ENCODE measurements around the gene SEMA5B. TPM values are rescaled to one million over a fixed set of nuclear protein-coding genes. Genes with fewer than 3 reads are reported as not detected.

Gene SEMA5B
- total and polyA plus RNA-seq, 2 of the 4 experiments (the other 2 are of a cell fraction) = not detected

DNA sequence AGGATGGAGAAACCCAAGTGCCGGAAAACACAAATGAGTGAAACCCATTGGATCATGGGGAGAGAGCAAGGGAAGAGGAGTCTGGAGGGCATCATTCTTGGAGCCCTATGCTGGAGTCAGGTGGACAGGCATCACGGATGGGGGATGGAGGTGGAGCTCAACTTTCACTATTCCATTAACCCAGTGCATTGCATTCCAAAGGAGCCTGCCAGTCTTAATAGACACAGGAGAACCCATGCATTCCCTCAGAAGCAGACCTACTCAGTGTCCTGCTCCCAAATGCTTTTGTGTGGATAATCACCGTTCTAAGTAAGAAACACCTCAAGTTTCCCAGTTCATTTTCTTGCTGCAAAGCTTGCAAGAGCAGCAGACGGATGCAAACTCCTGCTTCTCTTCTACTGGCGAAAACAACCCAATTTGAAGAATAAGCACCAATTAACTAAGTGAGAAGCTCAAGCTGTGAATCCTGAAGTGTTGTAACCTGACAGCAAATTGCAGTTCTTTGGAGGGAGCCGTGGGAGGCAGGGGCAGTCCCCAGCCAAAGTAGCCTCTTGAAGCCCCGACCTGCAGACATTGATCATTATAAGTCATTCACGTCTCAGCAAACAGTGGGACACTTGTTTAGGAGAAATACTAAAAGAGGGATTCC lies 25.3 kb downstream of the SEMA5B start:
- ChIA-PET CTCF (no interaction called here), POLR2A (ENCODE audit: unreplicated experiment) (no interaction called here)
- Histone ChIP-seq H2AK9ac (replicated peaks; ENCODE audit: low read depth, low read length, poor library complexity) (no peak overlapping the region), H3K9me3 (ENCODE audit: control insufficient read depth, insufficient read depth, low read length) (no peaks in the 10 kb centered on the region), H3K4ac (ENCODE audit: low read depth, low read length) (no peak overlapping the region), H3K9me1 (ENCODE audit: insufficient read depth, low read length) (no peaks in the 10 kb centered on the region), H3K9ac (ENCODE audit: low read depth, low read length) (no peak overlapping the region), H4K91ac (ENCODE audit: insufficient read depth, low read depth, low read length) (no peak overlapping the region), H3K23ac (ENCODE audit: low read depth, low read length) (no peak overlapping the region), H3K14ac (replicated peaks; ENCODE audit: low read depth, low read length) (no peak overlapping the region), H4K5ac (ENCODE audit: low read depth, low read length) (no peak overlapping the region), H2BK120ac (ENCODE audit: low read depth, low read length) (no peak overlapping the region), H3K56ac (ENCODE audit: extremely low read depth, insufficient read depth, low read length) (no peak overlapping the region), H3K79me1 (ENCODE audit: low read depth in 1 of 2, low read length in 2 of 2) (no peaks in the 10 kb centered on the region), H4K8ac (ENCODE audit: low read depth in 2 of 2, low read length in 2 of 2) (no peak overlapping the region), H2BK15ac (ENCODE audit: low read depth, low read length) (no peak overlapping the region), H3K4me2 (ENCODE audit: low read depth, low read length) (no peak overlapping the region), H3K36me3 (ENCODE audit: control insufficient read depth, insufficient read depth, low read length) (no peaks in the 10 kb centered on the region), H3K4me1 (ENCODE audit: control insufficient read depth, insufficient read depth, low read length) (no peaks in the 10 kb centered on the region), H4K20me1 (ENCODE audit: insufficient read depth, low read length) (no peaks in the 10 kb centered on the region; the same call in 1 of the 2 replicates), H2BK20ac (ENCODE audit: low read depth, low read length) (no peak overlapping the region), H3K27ac (ENCODE audit: insufficient read depth, low read length) (no peak overlapping the region), H2AFZ (replicated peaks; ENCODE audit: low read length, poor library complexity) (no peak overlapping the region), H3K4me3 (ENCODE audit: insufficient read depth, low read depth, low read length) (no peak overlapping the region), H2BK5ac (ENCODE audit: low read depth, low read length, poor library complexity, severe bottlenecking) (no peak overlapping the region), H3K27me3 (ENCODE audit: control insufficient read depth, insufficient read depth, low read length) (peaks cover 63% of the 10 kb centered on the region), H3K18ac (ENCODE audit: low read depth, low read length) (no peak overlapping the region), H2AK5ac (ENCODE audit: low read depth, low read length) (no peak overlapping the region)
- no CpG with 5 or more reads among the region's 8 CpGs for WGBS, 2 experiments (ENCODE audit: extremely low coverage in 2 of 2, insufficient read length in 1 of 2)
- no peak for DNase-seq
- in situ Hi-C loops (cut with MboI; ENCODE audit: low sequenced_read_pairs) = no loop called here
- BruUV-seq (replicated peaks) = no TSS peak
- intact Hi-C loops (cut with micrococcal nuclease) = no loop called here
- TF ChIP-seq MXI1 (IDR thresholded peaks at IDR 0.05; ENCODE audit: borderline replicate concordance, low read depth, low read length) (no peak), MAZ (IDR thresholded peaks at IDR 0.05; ENCODE audit: borderline replicate concordance, low read depth, low read length) (no peak), MAFK (IDR thresholded peaks at IDR 0.05; ENCODE audit: low read depth, low read length) (no peak), BHLHE40 (IDR thresholded peaks at IDR 0.05; ENCODE audit: low read depth, low read length) (no peak), CEBPB (IDR thresholded peaks at IDR 0.05; ENCODE audit: low read depth, low read length) (no peak), RCOR1 (IDR thresholded peaks at IDR 0.05; ENCODE audit: insufficient replicate concordance, low read length) (no peak), POLR2A (IDR thresholded peaks at IDR 0.05; ENCODE audit: low read depth, low read length) (no peak)
- TF ChIP-seq, protein P1, sequence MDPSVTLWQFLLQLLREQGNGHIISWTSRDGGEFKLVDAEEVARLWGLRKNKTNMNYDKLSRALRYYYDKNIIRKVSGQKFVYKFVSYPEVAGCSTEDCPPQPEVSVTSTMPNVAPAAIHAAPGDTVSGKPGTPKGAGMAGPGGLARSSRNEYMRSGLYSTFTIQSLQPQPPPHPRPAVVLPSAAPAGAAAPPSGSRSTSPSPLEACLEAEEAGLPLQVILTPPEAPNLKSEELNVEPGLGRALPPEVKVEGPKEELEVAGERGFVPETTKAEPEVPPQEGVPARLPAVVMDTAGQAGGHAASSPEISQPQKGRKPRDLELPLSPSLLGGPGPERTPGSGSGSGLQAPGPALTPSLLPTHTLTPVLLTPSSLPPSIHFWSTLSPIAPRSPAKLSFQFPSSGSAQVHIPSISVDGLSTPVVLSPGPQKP (IDR thresholded peaks at IDR 0.05; ENCODE audit: borderline replicate concordance, low read depth, low read length) = no peak
- ATAC-seq (ENCODE audit: low read depth) = no peak
- dilution Hi-C loops (cut with HindIII; ENCODE audit: low sequenced_read_pairs, unreplicated experiment) = no loop called here

All from IMR-90 (cell line).